Kidney epithelial cell (primary cell): ENCODE results near the gene CAMK4. TPM values are rescaled to one million over a fixed set of nuclear protein-coding genes. Genes with fewer than 3 reads are reported as not detected.
"Not testable (repeated sequence)": the region's sequence is repeated elsewhere in the genome, so short reads cannot be mapped to it uniquely, and the experiment has no call there.

Experiments
- DNase-seq: peaks from one replicate; pipeline ENCODE4 v3.0.0-alpha.2; 2010; ENCODE audit warnings: low read depth
- H3K27me3 ChIP-seq: 2 replicates; pipeline ENCODE4 v1.6.0; 2011; ENCODE audit warnings: low read length; ENCODE audit not compliant: control insufficient read depth, insufficient read depth
- H3K36me3 ChIP-seq: 2 replicates; pipeline ENCODE4 v1.5.1; 2011; ENCODE audit warnings: low read length; ENCODE audit not compliant: control insufficient read depth, insufficient read depth
- H3K4me3 ChIP-seq: 2 replicates; pipeline ENCODE4 v1.5.1; 2011; ENCODE audit warnings: low read depth, mild to moderate bottlenecking, control low read depth, low read length
- total RNA-seq: library from RNA; depleted of rRNA; stranded (reverse); fragments of >200 nt; gene quantifications from 2 replicates; pipeline ENCODE4 v1.2.3, GENCODE V29; 2015
- TF ChIP-seq, protein P1 (sequence below): IDR thresholded peaks from 2 replicates; pipeline ENCODE4 v1.5.1; 2011; ENCODE audit warnings: mild to moderate bottlenecking, moderate library complexity, low read length, control low read depth, inconsistent platforms; ENCODE audit not compliant: insufficient read depth, poor library complexity, severe bottlenecking

The CAMK4 gene
- total RNA-seq, 1 donor from 2014 or later: 0.75 TPM

GRCh38 chr5:111348661-111349329 lies 124.6 kb downstream of the CAMK4 start:
- H3K4me3 ChIP-seq: no peak overlapping the region
- no peak for DNase-seq
- TF ChIP-seq, protein P1, sequence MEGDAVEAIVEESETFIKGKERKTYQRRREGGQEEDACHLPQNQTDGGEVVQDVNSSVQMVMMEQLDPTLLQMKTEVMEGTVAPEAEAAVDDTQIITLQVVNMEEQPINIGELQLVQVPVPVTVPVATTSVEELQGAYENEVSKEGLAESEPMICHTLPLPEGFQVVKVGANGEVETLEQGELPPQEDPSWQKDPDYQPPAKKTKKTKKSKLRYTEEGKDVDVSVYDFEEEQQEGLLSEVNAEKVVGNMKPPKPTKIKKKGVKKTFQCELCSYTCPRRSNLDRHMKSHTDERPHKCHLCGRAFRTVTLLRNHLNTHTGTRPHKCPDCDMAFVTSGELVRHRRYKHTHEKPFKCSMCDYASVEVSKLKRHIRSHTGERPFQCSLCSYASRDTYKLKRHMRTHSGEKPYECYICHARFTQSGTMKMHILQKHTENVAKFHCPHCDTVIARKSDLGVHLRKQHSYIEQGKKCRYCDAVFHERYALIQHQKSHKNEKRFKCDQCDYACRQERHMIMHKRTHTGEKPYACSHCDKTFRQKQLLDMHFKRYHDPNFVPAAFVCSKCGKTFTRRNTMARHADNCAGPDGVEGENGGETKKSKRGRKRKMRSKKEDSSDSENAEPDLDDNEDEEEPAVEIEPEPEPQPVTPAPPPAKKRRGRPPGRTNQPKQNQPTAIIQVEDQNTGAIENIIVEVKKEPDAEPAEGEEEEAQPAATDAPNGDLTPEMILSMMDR: no peak

GRCh38 chr5:111349429-111349828 lies 125.2 kb downstream of the CAMK4 start:
- no peak overlapping the region for H3K4me3 ChIP-seq
- no peaks in the 10 kb centered on the region for H3K36me3 ChIP-seq
- H3K27me3 ChIP-seq: no peaks in the 10 kb centered on the region
- TF ChIP-seq, protein P1: no peak
- DNase-seq: no peak

More at GRCh38 chr5:111348661-111349329, 124.6 kb downstream of the CAMK4 start:
- Histone ChIP-seq H3K27me3 (no peaks in the 10 kb centered on the region), H3K36me3 (no peaks in the 10 kb centered on the region)

GRCh38 chr5:111353035-111353434 lies 128.9 kb downstream of the CAMK4 start:
- no peak for DNase-seq
- TF ChIP-seq, protein P1: no peak
- no peaks in the 10 kb centered on the region for H3K36me3 ChIP-seq
- H3K27me3 ChIP-seq: no peaks in the 10 kb centered on the region
- H3K4me3 ChIP-seq: no peak overlapping the region

GRCh38 chr5:111358726-111359125 lies 134.5 kb downstream of the CAMK4 start:
- not testable (repeated sequence) for H3K27me3 ChIP-seq, H3K36me3 ChIP-seq, DNase-seq, H3K4me3 ChIP-seq

GRCh38 chr5:111360173-111360572 lies 136.0 kb downstream of the CAMK4 start:
- TF ChIP-seq, protein P1: no peak
- no peak for DNase-seq
- Histone ChIP-seq H3K4me3 (no peak overlapping the region), H3K36me3 (no peaks in the 10 kb centered on the region), H3K27me3 (no peaks in the 10 kb centered on the region)

DNA sequence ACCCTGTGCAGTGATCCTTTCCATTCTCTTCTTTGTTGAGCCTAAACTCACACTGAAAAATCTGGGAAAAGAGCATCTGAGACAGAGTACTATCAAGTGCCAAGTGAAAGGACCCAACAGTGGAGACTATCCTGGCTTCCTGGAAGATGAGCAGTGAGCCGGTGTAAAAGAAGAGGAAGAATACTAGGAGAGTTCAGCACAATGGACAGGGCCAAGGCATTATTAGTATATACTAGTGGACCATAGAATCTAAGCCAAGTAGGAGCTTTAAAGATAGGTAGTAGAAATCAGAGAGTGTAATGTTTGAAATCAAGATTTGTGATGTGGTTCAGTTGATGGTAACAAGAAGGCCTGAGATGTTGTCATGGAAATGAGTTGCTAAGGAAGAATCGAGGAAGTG lies 140.8 kb downstream of the CAMK4 start:
- TF ChIP-seq, protein P1: no peak
- Histone ChIP-seq H3K27me3 (no peaks in the 10 kb centered on the region), H3K4me3 (no peak overlapping the region), H3K36me3 (no peaks in the 10 kb centered on the region)
- no peak for DNase-seq
